Hepatocyte (in vitro differentiated cells): Measurements from ENCODE around the gene NCAM1. TPM values are rescaled to one million over a fixed set of nuclear protein-coding genes. Genes with fewer than 3 reads are reported as not detected.

Experiments
- DNase-seq: peaks from one replicate; pipeline ENCODE4 v3.0.0-alpha.2; 2016; ENCODE audit warnings: low spot score
- H2AFZ ChIP-seq: fragments of 200-600 bp; sonication (generic); 2 replicates; pipeline ENCODE4 v1.6.0; 2016; ENCODE audit warnings: antibody characterized with exemption, mild to moderate bottlenecking
- H3K27ac ChIP-seq: fragments of 200-600 bp; sonication (generic); 2 replicates; pipeline ENCODE4 v1.5.1; 2016; ENCODE audit warnings: mild to moderate bottlenecking
- H3K27me3 ChIP-seq: fragments of 200-600 bp; sonication (generic); 2 replicates; pipeline ENCODE4 v1.6.1; 2016
- H3K36me3 ChIP-seq: fragments of 200-600 bp; sonication (generic); replicated peaks from 2 replicates; pipeline ENCODE4 v1.5.1; 2016; ENCODE audit warnings: low read depth; ENCODE audit not compliant: insufficient read depth
- H3K4me1 ChIP-seq: fragments of 200-600 bp; sonication (generic); 2 replicates; pipeline ENCODE4 v1.5.1; 2016; ENCODE audit warnings: mild to moderate bottlenecking, moderate library complexity; ENCODE audit not compliant: insufficient read depth
- H3K4me2 ChIP-seq: fragments of 200-600 bp; sonication (generic); 2 replicates; pipeline ENCODE4 v1.6.0; 2016
- H3K4me3 ChIP-seq: fragments of 200-600 bp; sonication (generic); 2 replicates; pipeline ENCODE4 v1.5.1; 2016; ENCODE audit warnings: mild to moderate bottlenecking
- H3K79me2 ChIP-seq: fragments of 200-600 bp; sonication (generic); 2 replicates; pipeline ENCODE4 v1.6.0; 2017; ENCODE audit warnings: mild to moderate bottlenecking
- H3K9me2 ChIP-seq: fragments of 200-600 bp; sonication (generic); replicated peaks from 2 replicates; pipeline ENCODE4 v1.6.0; 2017; ENCODE audit warnings: mild to moderate bottlenecking; ENCODE audit not compliant: insufficient read depth
- H3K9me3 ChIP-seq: fragments of 200-600 bp; sonication (generic); 2 replicates; pipeline ENCODE4 v1.5.1; 2016; ENCODE audit warnings: low read depth, mild to moderate bottlenecking
- H4K20me1 ChIP-seq: fragments of 200-600 bp; sonication (generic); 2 replicates; pipeline ENCODE4 v1.6.0; 2016; ENCODE audit warnings: mild to moderate bottlenecking; ENCODE audit not compliant: insufficient read depth, poor library complexity, severe bottlenecking
- CTCF ChIP-seq: fragments of 200-600 bp; sonication (generic); IDR thresholded peaks from 2 replicates; pipeline ENCODE4 v1.5.1; 2016; ENCODE audit warnings: antibody characterized with exemption, mild to moderate bottlenecking; ENCODE audit not compliant: poor library complexity
- EZH2 ChIP-seq: fragments of 200-600 bp; sonication (generic); IDR thresholded peaks from 2 replicates; pipeline ENCODE4 v1.6.1; 2016; ENCODE audit warnings: antibody characterized with exemption, mild to moderate bottlenecking, borderline replicate concordance
- EZH2phosphoT487 ChIP-seq: fragments of 200-600 bp; sonication (generic); IDR thresholded peaks from one replicate; pipeline ENCODE4 v1.6.1; 2018; ENCODE audit warnings: antibody characterized with exemption, mild to moderate bottlenecking, low read depth, moderate library complexity; ENCODE audit not compliant: unreplicated experiment, severe bottlenecking
- WGBS: methylation state at CpG from one replicate; pipeline ENCODE4 v1.1.6; 2016; ENCODE audit warnings: low lambda C conversion rate; ENCODE audit errors: missing lambda C conversion rate; 5-methylcytosine and 5-hydroxymethylcytosine counted together
- polyA plus RNA-seq: library from polyadenylated mRNA; unstranded; fragments of >200 nt; fragmentation: Nextera tagmentation; extraction: Ambion mirVana; gene quantifications from 2 replicates; pipeline ENCODE4 v1.2.1, GENCODE V29; 2016
- small RNA-seq: library from RNA; depleted of rRNA; stranded (forward); fragments of <200 nt; gene quantifications from one replicate; pipeline ENCODE3, GENCODE V24; 2014
- total RNA-seq: library from RNA; depleted of rRNA; stranded (reverse); fragments of >200 nt; gene quantifications from 2 replicates; pipeline ENCODE4 v1.2.3, GENCODE V29; 2014

NCAM1 gene
- total and polyA plus RNA-seq, 2 experiments from 2014 or later = 12.4 to 27.2 TPM

DNA sequence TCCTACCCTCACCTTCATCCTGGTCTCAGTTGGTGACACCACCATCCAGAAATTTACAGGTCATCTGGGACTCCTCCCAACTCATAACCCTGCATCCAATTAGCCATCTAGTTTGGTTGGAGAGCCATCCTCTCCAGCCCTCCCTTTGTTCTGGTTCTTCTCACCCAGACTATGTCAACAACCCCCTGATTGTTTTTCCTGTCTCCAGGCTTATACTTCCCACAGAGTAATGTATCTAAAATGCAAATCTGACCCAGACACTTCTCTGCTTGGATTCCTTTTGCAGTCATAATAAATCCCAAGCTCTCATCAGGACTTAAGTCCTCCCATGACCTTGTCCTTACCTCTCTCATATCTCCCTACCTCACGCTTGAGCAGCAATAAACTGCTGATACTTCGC is 356.1 kb downstream of the NCAM1 start:
- Histone ChIP-seq H3K27ac (no peak overlapping the region), H2AFZ (no peak overlapping the region), H3K27me3 (no peaks in the 10 kb centered on the region), H3K9me3 (no peaks in the 10 kb centered on the region), H3K4me3 (no peak overlapping the region), H3K36me3 (no peaks in the 10 kb centered on the region), H3K4me1 (peaks cover 14% of the 10 kb centered on the region), H3K9me2 (no peaks in the 10 kb centered on the region), H4K20me1 (no peaks in the 10 kb centered on the region), H3K4me2 (no peak overlapping the region), H3K79me2 (peaks cover 5% of the 10 kb centered on the region)
- TF ChIP-seq EZH2phosphoT487 (no peak), EZH2 (no peak), CTCF (no peak)
- no peak for DNase-seq
- WGBS = 81% methylated on average over 2 of the region's 2 CpGs

DNA sequence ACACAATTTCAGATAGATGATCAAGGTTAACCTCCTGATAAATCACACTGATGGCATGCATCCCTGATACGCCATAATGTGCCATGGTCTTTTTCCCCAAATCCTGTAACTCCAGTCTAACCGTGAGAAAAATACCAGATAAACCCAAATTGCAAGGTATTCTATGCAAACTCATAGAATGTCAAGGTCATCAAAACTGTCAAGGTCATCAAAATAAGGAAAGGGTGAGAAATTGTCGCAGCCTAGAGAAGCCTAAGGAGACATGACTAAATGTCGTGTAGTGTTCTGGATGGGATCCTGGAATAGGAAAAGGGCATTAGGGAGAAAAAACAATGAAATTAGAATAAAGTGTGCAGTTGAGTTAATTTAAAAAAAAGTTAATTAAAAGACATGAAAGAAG is 357.9 kb downstream of the NCAM1 start:
- Histone ChIP-seq H3K9me2 (no peaks in the 10 kb centered on the region), H3K79me2 (peaks cover 5% of the 10 kb centered on the region), H3K9me3 (no peaks in the 10 kb centered on the region), H3K4me2 (no peak overlapping the region), H4K20me1 (no peaks in the 10 kb centered on the region), H2AFZ (no peak overlapping the region), H3K4me3 (no peak overlapping the region), H3K4me1 (peaks cover 9% of the 10 kb centered on the region), H3K36me3 (no peaks in the 10 kb centered on the region), H3K27me3 (no peaks in the 10 kb centered on the region), H3K27ac (no peak overlapping the region)
- DNase-seq = no peak
- WGBS = 98% methylated on average over 4 of the region's 4 CpGs
- no peak for TF ChIP-seq EZH2

- H3K79me2 ChIP-seq = no peaks in the 10 kb centered on the region
- 84% methylated on average over 4 of the region's 4 CpGs for WGBS
Observed at GRCh38 chr11:113322158-113322557, 360.9 kb downstream of the NCAM1 start.

GRCh38 chr11:113324250-113324649 is 363.0 kb downstream of the NCAM1 start:
- H3K36me3 ChIP-seq = no peaks in the 10 kb centered on the region
- H3K4me3 ChIP-seq = no peak overlapping the region
- H3K27me3 ChIP-seq = no peaks in the 10 kb centered on the region
- TF ChIP-seq EZH2 = no peak
- no peak for TF ChIP-seq EZH2phosphoT487
- no peak for TF ChIP-seq CTCF
- no peak for DNase-seq
- 98% methylated on average over 5 of the region's 5 CpGs for WGBS
- no peak overlapping the region for H2AFZ ChIP-seq
- H4K20me1 ChIP-seq = no peaks in the 10 kb centered on the region
- no peaks in the 10 kb centered on the region for H3K4me1 ChIP-seq
- no peak overlapping the region for H3K27ac ChIP-seq
- H3K9me3 ChIP-seq = no peaks in the 10 kb centered on the region
- H3K79me2 ChIP-seq = no peaks in the 10 kb centered on the region
- no peaks in the 10 kb centered on the region for H3K9me2 ChIP-seq
- no peak overlapping the region for H3K4me2 ChIP-seq

More at GRCh38 chr11:113322158-113322557, 360.9 kb downstream of the NCAM1 start:
- TF ChIP-seq CTCF = no peak
- no peak for TF ChIP-seq EZH2
- TF ChIP-seq EZH2phosphoT487 = no peak
- H3K9me3 ChIP-seq = no peaks in the 10 kb centered on the region
- no peaks in the 10 kb centered on the region for H3K27me3 ChIP-seq
- DNase-seq = no peak
- H3K4me2 ChIP-seq = no peak overlapping the region
- H2AFZ ChIP-seq = no peak overlapping the region
- no peak overlapping the region for H3K4me3 ChIP-seq
- no peak overlapping the region for H3K27ac ChIP-seq
- H3K9me2 ChIP-seq = no peaks in the 10 kb centered on the region
- no peaks in the 10 kb centered on the region for H3K4me1 ChIP-seq
- no peaks in the 10 kb centered on the region for H4K20me1 ChIP-seq
- no peaks in the 10 kb centered on the region for H3K36me3 ChIP-seq

Small RNAs within 50 kb of the gene (small RNA-seq; reads per million reads assigned to genes)
- not detected for gene RNU7-187P
